SH-SY5Y (cell line): Measurements from ENCODE around the gene PARP11.

Experiments
- GATA2 ChIP-seq: IDR thresholded peaks from 2 replicates; pipeline ENCODE4 v1.6.1; 2011; ENCODE audit warnings: mild to moderate bottlenecking, low read depth, low read length
- GATA3 ChIP-seq: IDR thresholded peaks from 2 replicates; pipeline ENCODE4 v1.6.1; 2011; ENCODE audit warnings: low read depth, mild to moderate bottlenecking, low read length, moderate library complexity

DNA sequence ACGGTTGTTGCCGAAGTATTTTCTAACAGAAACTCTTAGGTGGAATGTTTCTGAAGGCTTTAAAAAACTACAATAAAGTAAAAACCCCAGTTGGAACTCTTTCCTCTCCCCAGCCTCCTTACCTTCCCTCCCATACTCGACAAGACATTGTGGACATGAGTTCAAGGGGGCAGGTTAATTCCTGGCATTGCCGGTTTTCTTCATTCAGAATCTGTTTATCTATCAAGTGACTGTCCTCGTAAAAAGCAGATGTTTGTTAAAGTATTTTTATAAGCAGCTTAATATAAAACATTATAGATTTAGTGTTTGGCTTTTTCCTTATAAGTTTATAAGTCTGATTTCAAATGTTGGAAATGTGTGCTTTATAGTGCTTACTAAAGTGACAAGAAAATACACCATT, 30.7 kb downstream of the PARP11 start:
- TF ChIP-seq GATA3 (no peak), GATA2 (no peak)
